LNCaP clone FGC (cell line): ENCODE data around the gene RBM12.
"Not testable (repeated sequence)": the region's sequence is repeated elsewhere in the genome, so short reads cannot be mapped to it uniquely, and the experiment has no call there.

ENCODE experiments used
- DNase-seq: peaks from one replicate; pipeline ENCODE4 v3.0.0-alpha.2; 2011; ENCODE audit warnings: low read depth
- H3K4me3 ChIP-seq: 2 replicates; pipeline ENCODE4 v1.5.1; 2011; ENCODE audit warnings: mild to moderate bottlenecking, low read depth, low read length, control low read depth
- TF ChIP-seq, protein P1 (sequence below): IDR thresholded peaks from 2 replicates; pipeline ENCODE4 v1.5.1; 2012; ENCODE audit warnings: mild to moderate bottlenecking; ENCODE audit not compliant: control insufficient read depth, insufficient read depth; ENCODE audit errors: extremely low read depth

RBM12 gene, protein sequence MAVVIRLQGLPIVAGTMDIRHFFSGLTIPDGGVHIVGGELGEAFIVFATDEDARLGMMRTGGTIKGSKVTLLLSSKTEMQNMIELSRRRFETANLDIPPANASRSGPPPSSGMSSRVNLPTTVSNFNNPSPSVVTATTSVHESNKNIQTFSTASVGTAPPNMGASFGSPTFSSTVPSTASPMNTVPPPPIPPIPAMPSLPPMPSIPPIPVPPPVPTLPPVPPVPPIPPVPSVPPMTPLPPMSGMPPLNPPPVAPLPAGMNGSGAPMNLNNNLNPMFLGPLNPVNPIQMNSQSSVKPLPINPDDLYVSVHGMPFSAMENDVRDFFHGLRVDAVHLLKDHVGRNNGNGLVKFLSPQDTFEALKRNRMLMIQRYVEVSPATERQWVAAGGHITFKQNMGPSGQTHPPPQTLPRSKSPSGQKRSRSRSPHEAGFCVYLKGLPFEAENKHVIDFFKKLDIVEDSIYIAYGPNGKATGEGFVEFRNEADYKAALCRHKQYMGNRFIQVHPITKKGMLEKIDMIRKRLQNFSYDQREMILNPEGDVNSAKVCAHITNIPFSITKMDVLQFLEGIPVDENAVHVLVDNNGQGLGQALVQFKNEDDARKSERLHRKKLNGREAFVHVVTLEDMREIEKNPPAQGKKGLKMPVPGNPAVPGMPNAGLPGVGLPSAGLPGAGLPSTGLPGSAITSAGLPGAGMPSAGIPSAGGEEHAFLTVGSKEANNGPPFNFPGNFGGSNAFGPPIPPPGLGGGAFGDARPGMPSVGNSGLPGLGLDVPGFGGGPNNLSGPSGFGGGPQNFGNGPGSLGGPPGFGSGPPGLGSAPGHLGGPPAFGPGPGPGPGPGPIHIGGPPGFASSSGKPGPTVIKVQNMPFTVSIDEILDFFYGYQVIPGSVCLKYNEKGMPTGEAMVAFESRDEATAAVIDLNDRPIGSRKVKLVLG

DNA sequence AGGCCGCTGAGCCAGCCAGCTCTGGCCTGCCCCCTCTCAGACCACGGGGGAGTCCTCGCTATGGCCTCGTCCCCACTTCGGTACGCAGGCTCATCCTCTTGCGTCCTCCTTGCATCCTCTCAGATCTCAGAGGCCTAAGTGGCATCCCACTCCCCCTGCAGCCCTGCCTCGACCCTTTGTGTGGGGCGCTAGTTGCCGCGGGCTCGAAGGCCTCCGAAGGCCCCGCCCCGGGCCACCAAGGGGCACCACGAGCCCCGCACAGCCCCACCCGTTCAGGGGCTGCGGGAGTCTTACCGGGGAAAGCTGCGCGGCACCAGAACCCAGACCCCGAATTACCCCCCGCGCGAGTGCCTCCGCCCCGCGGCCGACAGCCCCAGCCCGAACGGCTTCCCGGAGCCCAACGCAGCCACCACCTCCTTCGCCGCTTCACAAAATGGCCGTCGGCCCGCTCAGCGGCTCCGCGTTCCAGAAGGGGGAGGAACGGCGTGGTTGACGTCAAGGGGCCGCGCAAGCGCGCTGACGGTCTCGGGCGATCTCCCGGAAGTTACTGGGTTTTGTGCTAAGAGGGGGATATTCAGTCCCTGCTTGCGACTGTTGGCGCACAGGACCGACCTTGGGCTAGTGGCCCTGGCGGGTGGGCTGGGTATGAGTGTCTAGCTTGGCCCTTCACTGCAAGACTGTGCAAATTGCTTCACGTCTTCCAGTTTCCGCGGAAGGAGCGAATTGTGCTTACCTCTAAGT lies at the start of gene RBM12, which contains the start of gene CPNE1:
TSS of gene RBM12 (minus strand) at position 435 of the 741 bp plus-strand sequence. CDS start 9,578 bp downstream, outside the sequence.
TSS of gene CPNE1 (minus strand) at position 435 of the 741 bp plus-strand sequence. CDS start 31,977 bp downstream, outside the sequence.
- peak; percentile 70 for DNase-seq
- TF ChIP-seq, protein P1, sequence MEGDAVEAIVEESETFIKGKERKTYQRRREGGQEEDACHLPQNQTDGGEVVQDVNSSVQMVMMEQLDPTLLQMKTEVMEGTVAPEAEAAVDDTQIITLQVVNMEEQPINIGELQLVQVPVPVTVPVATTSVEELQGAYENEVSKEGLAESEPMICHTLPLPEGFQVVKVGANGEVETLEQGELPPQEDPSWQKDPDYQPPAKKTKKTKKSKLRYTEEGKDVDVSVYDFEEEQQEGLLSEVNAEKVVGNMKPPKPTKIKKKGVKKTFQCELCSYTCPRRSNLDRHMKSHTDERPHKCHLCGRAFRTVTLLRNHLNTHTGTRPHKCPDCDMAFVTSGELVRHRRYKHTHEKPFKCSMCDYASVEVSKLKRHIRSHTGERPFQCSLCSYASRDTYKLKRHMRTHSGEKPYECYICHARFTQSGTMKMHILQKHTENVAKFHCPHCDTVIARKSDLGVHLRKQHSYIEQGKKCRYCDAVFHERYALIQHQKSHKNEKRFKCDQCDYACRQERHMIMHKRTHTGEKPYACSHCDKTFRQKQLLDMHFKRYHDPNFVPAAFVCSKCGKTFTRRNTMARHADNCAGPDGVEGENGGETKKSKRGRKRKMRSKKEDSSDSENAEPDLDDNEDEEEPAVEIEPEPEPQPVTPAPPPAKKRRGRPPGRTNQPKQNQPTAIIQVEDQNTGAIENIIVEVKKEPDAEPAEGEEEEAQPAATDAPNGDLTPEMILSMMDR: no peak
- H3K4me3 ChIP-seq: peak within 1 kb of the TSS; percentile 81

DNA sequence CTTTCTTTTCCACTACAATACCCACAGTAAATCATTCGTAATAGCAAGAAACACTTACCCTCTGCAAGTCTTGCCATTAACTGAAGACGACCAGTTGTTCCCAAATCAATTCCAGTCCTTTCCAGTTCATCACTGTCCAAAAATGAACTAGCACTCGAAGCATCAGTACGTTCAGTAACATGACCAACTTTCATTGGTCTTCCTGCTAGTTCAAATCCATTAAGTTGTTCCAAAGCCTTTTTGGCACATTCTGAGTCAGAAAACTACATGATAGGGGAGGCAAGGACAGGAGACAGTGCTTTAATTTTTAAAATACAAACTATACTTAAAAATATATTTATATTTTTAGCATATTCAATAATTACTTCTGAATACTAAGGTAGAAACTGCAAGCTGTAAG lies 49.4 kb upstream of the RBM12 start:
- TF ChIP-seq, protein P1: no peak
- no peak for DNase-seq
- H3K4me3 ChIP-seq: no peak overlapping the region

DNA sequence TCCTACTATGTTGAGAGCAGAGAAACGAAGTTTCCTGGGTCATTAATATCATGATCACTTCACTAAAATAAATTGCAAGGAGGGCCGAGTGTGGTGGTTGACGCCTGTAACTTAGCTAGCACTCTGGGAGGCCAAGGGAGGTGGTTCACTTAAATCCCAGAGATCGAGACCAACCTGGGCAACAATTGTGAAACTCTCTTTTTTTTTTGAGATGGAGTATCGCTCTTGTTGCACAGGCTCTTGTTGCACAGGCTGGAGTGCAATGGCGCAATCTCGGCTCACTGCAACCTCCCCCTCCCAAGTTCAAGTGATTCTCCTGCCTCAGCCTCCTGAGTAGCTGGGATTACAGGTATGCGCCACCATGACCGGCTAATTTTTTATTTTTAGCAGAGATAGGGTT lies 48.4 kb upstream of the RBM12 start:
- DNase-seq, H3K4me3 ChIP-seq: not testable (repeated sequence)

DNA sequence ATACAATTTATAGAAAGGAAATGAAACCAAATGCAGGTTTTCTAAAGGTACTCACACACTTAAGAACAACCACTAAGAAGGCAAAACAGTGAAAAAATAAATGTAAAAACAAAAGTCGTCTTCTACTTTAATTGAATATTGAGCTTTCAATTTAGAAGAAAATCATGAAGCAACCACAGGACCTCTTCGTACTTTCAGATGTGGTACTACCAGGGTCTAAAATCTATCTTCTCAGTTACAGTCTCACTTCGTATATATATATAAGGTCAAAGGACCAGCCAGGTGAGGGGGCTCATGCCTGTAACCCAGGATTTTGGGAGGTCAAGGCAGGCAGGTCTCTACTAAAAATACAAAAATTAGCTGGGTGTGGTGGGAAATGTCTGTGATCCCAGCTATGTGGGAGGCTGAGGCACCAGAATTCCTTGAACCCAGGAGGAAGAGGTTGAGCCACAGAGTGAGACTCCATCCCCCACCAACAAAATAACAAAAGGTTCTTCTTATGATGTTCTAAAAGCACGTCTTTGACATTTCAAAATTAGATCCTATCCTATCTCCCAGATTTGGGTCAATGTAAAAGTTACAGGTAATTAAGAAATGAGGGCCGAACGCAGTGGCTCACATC lies 47.0 kb upstream of the RBM12 start:
- H3K4me3 ChIP-seq: no peak overlapping the region
- no peak for DNase-seq
- TF ChIP-seq, protein P1: no peak

DNA sequence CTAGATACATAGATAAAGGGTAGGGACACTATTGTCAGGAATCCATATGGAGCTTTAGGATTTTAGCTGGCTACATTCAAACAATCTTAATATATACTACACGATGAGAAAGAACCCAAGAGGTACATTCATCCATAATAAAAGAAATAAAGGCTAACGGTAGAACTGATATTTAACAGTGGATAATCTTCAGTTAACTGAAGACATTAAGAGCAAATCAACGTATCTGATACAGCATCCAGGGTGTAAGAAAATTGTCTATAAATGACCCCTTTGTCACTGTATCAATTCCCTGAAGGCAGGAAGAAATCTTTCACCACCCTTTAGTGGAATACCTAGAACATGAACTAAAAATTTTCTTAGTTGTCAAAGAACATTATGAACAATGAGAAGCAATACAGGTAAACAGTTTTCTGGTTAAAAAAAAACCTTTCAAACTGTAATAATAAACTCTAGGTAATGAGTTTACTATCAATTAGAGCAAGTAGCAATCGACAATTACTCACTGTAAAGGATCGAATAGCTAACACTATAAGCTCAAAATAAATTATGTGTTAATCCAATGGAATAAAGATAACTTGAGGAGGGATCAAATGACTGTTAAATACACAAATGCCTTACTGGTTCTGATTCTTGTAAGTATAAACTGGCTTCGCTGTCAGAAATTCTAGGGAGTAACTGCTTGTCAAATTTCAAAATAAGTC lies 46.3 kb upstream of the RBM12 start:
- TF ChIP-seq, protein P1: no peak
- DNase-seq: no peak
- H3K4me3 ChIP-seq: no peak overlapping the region

DNA sequence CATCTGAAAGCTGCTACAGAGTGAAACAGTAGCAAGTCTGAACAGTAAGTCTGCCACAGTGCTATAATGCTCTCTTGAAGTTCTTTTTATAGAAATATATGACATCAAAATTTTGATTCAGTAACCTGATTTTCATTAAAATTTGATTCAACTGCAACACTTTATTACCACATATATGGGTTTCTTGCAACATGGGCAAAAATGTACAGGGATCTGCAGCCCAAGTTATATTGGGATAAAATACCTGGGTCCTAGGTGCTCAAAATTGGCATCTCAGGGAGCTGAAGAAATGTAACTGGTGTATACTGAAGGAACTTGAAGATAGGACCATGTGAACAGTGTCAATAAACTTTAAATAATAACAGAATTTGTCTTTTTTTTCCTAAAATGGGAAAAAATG lies 45.3 kb upstream of the RBM12 start:
- H3K4me3 ChIP-seq: no peak overlapping the region
- no peak for DNase-seq
- TF ChIP-seq, protein P1: no peak
